GM18507 (cell line): ENCODE results near the gene TMPRSS4.

Experiments used
- DNase-seq: peaks from one replicate; pipeline ENCODE4 v3.0.0; 2011; ENCODE audit warnings: low read depth; ENCODE audit not compliant: insufficient read length; ENCODE audit errors: extremely low spot score
- FAIRE-seq: peaks from 2 replicates; lab custom pipeline; 2011; peaks lifted over from hg19 to GRCh38; lab: Jason Lieb, UNC

The TMPRSS4 gene

GRCh38 chr11:118145285-118146227 lies 68.7 kb downstream of the TMPRSS4 start:
- FAIRE-seq (peak; percentile 95), DNase-seq (peak; percentile 92)

GRCh38 chr11:118146554-118146953 lies 69.7 kb downstream of the TMPRSS4 start:
- no peak for FAIRE-seq

GRCh38 chr11:118147502-118147901 lies 70.6 kb downstream of the TMPRSS4 start:
- DNase-seq (no peak), FAIRE-seq (no peak)

More at GRCh38 chr11:118146554-118146953, 69.7 kb downstream of the TMPRSS4 start:
- no peak for DNase-seq

- FAIRE-seq (no peak), DNase-seq (no peak)
Measured at GRCh38 chr11:118148240-118148639, 71.4 kb downstream of the TMPRSS4 start.

GRCh38 chr11:118148856-118149255 lies 72.0 kb downstream of the TMPRSS4 start:
- FAIRE-seq (no peak), DNase-seq (no peak)

- no peak for FAIRE-seq
- DNase-seq = no peak
Measured at GRCh38 chr11:118149493-118149892, 72.6 kb downstream of the TMPRSS4 start.

- FAIRE-seq = no peak
- no peak for DNase-seq
Measured at GRCh38 chr11:118151431-118151830, 74.6 kb downstream of the TMPRSS4 start.

- FAIRE-seq (no peak), DNase-seq (no peak)
Measured at GRCh38 chr11:118152020-118152551, 75.2 kb downstream of the TMPRSS4 start.

GRCh38 chr11:118152552-118153471 lies 75.9 kb downstream of the TMPRSS4 start, which contains the start of gene SCN4B:
SCN4B (minus strand) TSS chr11:118152823; CDS start chr11:118152673, 150 bp downstream.
- DNase-seq = no peak
- FAIRE-seq = no peak

GRCh38 chr11:118153516-118153915 lies 76.6 kb downstream of the TMPRSS4 start:
- no peak for DNase-seq
- no peak for FAIRE-seq

- FAIRE-seq = no peak
- DNase-seq = no peak
Measured at GRCh38 chr11:118153976-118154375, 77.1 kb downstream of the TMPRSS4 start.

GRCh38 chr11:118154641-118155040 lies 77.8 kb downstream of the TMPRSS4 start:
- FAIRE-seq (no peak), DNase-seq (no peak)

GRCh38 chr11:118155776-118156530 lies 79.1 kb downstream of the TMPRSS4 start:
- FAIRE-seq = no peak

GRCh38 chr11:118156531-118157185 lies 79.8 kb downstream of the TMPRSS4 start:
- FAIRE-seq = no peak
- DNase-seq = no peak

More at GRCh38 chr11:118155776-118156530, 79.1 kb downstream of the TMPRSS4 start:
- no peak for DNase-seq

- FAIRE-seq = no peak
- DNase-seq = no peak
Measured at GRCh38 chr11:118157186-118157895, 80.5 kb downstream of the TMPRSS4 start.

- no peak for FAIRE-seq
- DNase-seq = no peak
Measured at GRCh38 chr11:118161786-118162185, 84.9 kb downstream of the TMPRSS4 start.

GRCh38 chr11:118162846-118163245 lies 86.0 kb downstream of the TMPRSS4 start:
- DNase-seq = no peak
- FAIRE-seq = no peak

- DNase-seq (no peak), FAIRE-seq (no peak)
Measured at GRCh38 chr11:118163494-118163893, 86.6 kb downstream of the TMPRSS4 start.
